Right ventricle myocardium superior (tissue), 1 donor: ENCODE measurements around the gene LINGO4. TPM values are rescaled to one million over a fixed set of nuclear protein-coding genes. Genes with fewer than 3 reads are reported as not detected.

ENCODE experiments used
- ATAC-seq: fragments of 200-7000 bp; cut with Tn5 transposase; one replicate; pipeline ENCODE4 v1.9.1; 2020; ENCODE audit warnings: mild to moderate bottlenecking; ENCODE audit not compliant: poor library complexity
- DNase-seq: peaks from one replicate; pipeline ENCODE4 v3.0.0-alpha.2; 2020
- intact Hi-C: fragments of 100-400 bp; cut with DNase I; formaldehyde crosslinking; loops from one replicate; pipeline ENCODE4 v1.11.2; 2022
- long read RNA-seq: library from polyadenylated mRNA; unstranded; transcript quantifications from one replicate; pipeline ENCODE4 v2.0.0, GENCODE V29; 2021
- total RNA-seq: library from RNA; stranded (reverse); fragmentation: NEBNext Ultra II Directional; extraction: Animal tissue kit (Norgen Biotek cat#: 25700); gene quantifications from one replicate; pipeline ENCODE4 v1.2.1, GENCODE V29; 2021
- donor health status: DM: no; HTN: yes; CAD: no; lungs with severe emphysema.

The LINGO4 gene, protein sequence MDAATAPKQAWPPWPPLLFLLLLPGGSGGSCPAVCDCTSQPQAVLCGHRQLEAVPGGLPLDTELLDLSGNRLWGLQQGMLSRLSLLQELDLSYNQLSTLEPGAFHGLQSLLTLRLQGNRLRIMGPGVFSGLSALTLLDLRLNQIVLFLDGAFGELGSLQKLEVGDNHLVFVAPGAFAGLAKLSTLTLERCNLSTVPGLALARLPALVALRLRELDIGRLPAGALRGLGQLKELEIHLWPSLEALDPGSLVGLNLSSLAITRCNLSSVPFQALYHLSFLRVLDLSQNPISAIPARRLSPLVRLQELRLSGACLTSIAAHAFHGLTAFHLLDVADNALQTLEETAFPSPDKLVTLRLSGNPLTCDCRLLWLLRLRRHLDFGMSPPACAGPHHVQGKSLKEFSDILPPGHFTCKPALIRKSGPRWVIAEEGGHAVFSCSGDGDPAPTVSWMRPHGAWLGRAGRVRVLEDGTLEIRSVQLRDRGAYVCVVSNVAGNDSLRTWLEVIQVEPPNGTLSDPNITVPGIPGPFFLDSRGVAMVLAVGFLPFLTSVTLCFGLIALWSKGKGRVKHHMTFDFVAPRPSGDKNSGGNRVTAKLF
- total RNA-seq, result 0.78 TPM
- long read RNA-seq, result 0 reads

DNA sequence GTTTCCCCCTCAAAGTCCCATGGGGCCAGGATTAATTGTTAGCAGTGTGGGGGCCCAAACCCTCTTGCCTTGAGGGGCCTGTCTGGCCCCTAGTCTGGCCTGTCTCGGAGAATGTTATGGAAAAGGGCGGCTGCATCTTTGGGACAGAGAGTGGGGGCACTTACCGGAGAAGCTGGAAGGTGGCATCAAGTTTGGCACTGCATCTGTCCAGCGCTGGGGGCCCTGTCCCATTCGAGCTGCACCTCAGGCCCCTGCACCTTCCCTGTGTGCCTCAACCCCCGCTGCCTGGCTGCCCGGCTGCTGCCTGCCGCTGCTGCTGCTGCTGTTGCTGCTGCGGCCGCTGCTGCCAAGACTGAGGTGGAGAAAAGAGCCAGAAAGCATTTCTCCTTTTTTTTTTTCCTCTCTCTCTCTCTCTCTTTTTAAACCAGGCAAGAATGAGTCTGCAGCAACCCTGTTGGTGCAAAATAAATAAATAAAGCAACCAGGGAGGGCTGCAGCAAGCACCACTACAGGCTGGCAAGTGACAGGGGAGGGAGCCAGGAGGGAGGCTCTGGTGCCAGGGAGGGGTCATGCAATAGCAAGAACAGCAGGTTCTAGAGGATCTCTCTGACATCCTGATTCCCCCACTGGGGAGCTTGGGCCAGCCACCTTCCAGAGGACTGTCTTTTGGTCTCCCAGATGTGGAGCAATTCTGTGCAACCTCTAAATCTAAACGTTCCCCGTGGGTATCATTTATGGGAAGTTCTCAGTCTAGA, at the start of gene LINGO4:
Gene LINGO4 (minus strand): TSS at position 354 of the 755 bp plus-strand sequence. CDS start 2,715 bp downstream, outside the sequence.
- ATAC-seq (no peak), DNase-seq (no peak)
- intact Hi-C loops, result no loop called here

GRCh38 chr1:151854658-151855057, 49.4 kb upstream of the LINGO4 start:
- intact Hi-C loops, result no loop called here
- DNase-seq, result no peak
- no peak for ATAC-seq

- ATAC-seq (no peak), DNase-seq (no peak)
- intact Hi-C loops, result no loop called here
Measured at GRCh38 chr1:151853411-151853943, 48.3 kb upstream of the LINGO4 start, which contains the start of gene THEM5. TSS of gene THEM5 (minus strand) at chr1:151853712. CDS start at chr1:151853565, 147 bp downstream.

GRCh38 chr1:151852733-151853132, 47.5 kb upstream of the LINGO4 start:
- DNase-seq, result no peak
- intact Hi-C loops, result no loop called here
- no peak for ATAC-seq

DNA sequence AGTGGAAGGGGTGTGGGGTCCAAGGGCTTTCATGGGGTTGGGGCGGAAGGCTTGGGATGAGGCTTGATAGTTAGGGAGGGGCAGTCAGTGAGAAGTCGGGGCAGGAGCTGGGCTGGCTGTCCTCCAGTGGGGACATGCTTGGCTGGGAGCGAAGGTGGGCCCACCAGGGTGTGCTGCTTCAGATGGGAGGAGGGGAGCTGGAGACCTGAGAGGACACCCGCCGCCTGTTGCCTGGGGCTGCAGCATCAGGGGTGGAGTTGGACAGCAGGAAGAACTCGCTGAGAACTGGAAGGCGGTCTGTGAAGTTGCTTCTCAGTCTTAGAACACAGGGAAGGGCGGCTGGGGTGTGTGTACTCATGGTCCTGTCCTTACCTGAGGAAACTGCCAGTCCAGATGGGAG, 46.7 kb upstream of the LINGO4 start:
- intact Hi-C loops, result no loop called here

GRCh38 chr1:151849871-151850270, 44.7 kb upstream of the LINGO4 start:
- intact Hi-C loops, result no loop called here
- ATAC-seq, result no peak
- no peak for DNase-seq

More for the DNA sequence above, 46.7 kb upstream of the LINGO4 start:
- ATAC-seq, result no peak
- DNase-seq, result no peak

- intact Hi-C loops, result no loop called here
- ATAC-seq (no peak), DNase-seq (no peak)
Measured at GRCh38 chr1:151849126-151849525, 43.9 kb upstream of the LINGO4 start.

DNA sequence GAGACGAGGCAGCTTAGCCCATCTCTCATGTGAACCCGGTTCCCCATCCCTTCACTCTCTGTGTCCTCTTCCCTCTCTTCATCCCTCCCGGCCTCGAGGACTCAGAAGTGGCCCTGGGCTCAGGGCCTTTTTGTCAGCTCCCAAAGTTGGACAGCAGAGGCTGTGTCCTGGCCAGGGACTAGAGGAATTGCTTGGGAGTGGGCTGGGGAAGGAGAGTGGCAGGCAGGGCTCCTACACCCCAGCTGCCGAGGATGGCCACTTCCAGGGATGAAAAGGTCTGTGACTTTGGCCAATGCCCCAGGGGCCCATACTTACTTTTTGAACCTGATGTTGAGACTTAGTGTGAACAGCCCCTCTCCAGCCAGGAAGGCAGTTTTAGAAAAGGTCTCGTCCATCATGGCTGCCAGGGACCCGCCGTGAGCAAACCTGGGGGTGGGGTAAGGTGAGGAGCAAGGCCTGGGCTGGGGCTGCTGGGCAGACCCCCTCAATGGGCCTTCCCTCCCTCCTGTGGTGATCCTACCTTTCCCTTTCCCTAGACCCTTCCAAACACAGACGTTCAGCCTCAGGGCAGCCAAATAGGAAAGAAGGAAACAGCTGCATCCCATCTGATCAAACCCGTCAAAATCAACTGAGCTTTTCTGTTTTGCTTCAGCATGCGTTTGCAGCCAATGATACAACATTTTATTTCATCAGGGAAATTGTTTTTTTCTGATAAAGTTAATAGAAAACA, 42.8 kb upstream of the LINGO4 start:
- peak; percentile 35 for ATAC-seq
- no peak for DNase-seq
- intact Hi-C loops, result no loop called here

GRCh38 chr1:151846686-151847237, 41.5 kb upstream of the LINGO4 start:
- ATAC-seq (no peak), DNase-seq (no peak)
- intact Hi-C loops, result no loop called here

GRCh38 chr1:151846062-151846568, 40.9 kb upstream of the LINGO4 start:
- intact Hi-C loops, result no loop called here
- no peak for ATAC-seq
- no peak for DNase-seq

DNA sequence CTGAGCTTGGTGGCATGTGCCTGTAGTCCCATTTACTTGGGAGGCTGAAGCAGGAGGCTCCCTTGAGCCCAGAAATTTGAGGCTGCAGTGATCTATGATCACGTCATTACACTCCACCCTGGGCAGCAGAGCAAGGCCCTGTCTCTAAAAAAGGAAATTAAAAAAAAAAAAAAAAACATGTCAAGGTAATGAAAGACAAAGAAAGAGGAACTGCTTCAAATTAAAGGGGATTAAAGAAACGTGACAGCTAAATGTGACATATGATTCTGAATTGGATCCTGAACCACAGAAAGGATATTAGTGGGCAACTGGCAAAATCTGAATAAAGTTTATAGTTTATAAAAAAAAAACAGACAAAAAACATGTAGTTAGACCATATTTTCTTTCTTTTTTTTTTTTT, 38.2 kb upstream of the LINGO4 start:
- intact Hi-C loops, result no loop called here
- DNase-seq (no peak), ATAC-seq (no peak)

- DNase-seq (no peak), ATAC-seq (no peak)
- intact Hi-C loops, result no loop called here
Measured at GRCh38 chr1:151841141-151841540, 35.9 kb upstream of the LINGO4 start.

GRCh38 chr1:151840421-151840820, 35.2 kb upstream of the LINGO4 start:
- intact Hi-C loops, result no loop called here
- no peak for DNase-seq
- ATAC-seq, result no peak

- ATAC-seq (peak; percentile 54), DNase-seq (no peak)
- intact Hi-C loops, result loop anchor here (5.0 to 10.0 kb wide), 2 partner anchors 75 to 247 kb away; partner anchors contain the start of gene MRPL9
Measured at GRCh38 chr1:151839457-151840403, 34.5 kb upstream of the LINGO4 start, which contains the start of gene C2CD4D. TSS of gene C2CD4D (minus strand) at chr1:151839820. CDS start at chr1:151838989, 831 bp downstream.

DNA sequence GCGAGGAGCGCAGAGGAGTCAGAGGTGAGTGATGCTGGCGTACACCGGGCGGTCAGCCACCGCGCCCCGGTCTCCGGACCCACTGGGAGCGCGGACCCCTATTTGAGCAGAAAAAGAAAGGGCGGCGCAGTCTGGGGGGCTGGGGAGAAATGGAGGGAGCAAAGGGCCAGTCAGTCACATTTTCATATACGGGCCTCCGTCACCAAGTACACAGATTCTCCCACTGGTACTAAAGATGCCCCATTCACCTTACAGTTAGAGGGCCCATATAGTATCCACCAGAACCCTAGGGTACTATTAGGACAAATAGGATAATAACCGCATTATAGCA, 33.8 kb upstream of the LINGO4 start:
- no peak for DNase-seq
- ATAC-seq, result no peak
- intact Hi-C loops, result loop anchor here (5.0 to 10.0 kb wide), 2 partner anchors 74 to 247 kb away; partner anchors contain the start of gene MRPL9

DNA sequence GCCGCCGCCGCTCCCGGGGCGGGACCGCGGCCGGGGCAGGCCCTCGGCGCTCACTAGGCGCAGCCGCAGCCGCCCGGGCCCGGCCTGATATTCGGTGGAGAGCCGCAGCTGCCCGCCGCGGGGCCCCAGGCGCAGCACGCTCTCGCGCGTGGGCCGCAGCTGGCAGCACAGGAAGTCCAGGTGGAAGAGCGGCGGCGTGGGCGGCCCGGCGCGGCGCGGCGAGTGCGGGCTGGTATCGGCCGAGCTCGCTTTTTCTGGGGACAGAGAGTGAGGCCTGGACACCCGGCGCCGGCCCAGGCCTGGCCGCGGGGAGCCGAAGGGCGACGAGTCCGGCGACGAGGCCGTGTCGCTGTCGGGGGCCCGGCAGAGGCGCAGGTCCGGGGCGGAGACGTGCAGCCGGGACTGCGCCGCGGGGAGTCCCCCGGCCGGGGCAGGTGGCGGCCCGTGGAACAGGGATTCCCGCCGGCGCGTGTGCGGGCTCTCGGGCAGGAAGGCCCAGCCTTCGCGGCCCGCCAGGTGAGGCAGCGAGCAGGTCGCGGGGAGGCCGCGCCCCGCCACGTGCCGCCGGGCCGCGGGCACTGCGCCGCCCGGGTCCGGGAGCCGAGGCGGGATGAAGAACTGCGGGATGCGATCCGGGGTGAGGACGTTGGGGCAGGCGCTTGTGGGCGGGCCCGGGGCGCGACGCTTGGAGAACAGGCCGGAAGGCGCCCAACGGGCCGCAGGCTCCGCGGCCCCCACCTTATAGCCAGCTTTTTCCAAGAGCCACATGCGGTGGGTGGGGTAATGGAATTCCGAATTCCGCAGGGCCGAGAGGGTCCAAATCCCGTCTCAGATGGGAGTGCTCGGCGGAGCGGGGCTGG, 33.2 kb upstream of the LINGO4 start:
- peak; percentile 45 for ATAC-seq
- no peak for DNase-seq
- intact Hi-C loops, result loop anchor here (5.0 to 10.0 kb wide), 2 partner anchors 74 to 246 kb away; partner anchors contain the start of gene MRPL9
